Fibroblast of pulmonary artery (primary cell): ENCODE results near the gene FILIP1.

Experiments
- DNase-seq: peaks from one replicate; pipeline ENCODE4 v3.0.0-alpha.2; 2010; ENCODE audit warnings: low read depth
- H3K4me3 ChIP-seq: replicated peaks from 2 replicates; pipeline ENCODE4 v1.5.1; 2011; ENCODE audit warnings: low read depth, mild to moderate bottlenecking, control low read depth, low read length, moderate library complexity
- CTCF ChIP-seq: IDR thresholded peaks from 2 replicates; pipeline ENCODE4 v1.5.1; 2011; ENCODE audit warnings: mild to moderate bottlenecking, control low read depth, low read length, inconsistent platforms; ENCODE audit errors: missing control alignments

Gene FILIP1

GRCh38 chr6:75291744-75292143 is 201.9 kb downstream of the FILIP1 start:
- no peak overlapping the region for H3K4me3 ChIP-seq
- TF ChIP-seq CTCF: no peak
- DNase-seq: no peak

DNA sequence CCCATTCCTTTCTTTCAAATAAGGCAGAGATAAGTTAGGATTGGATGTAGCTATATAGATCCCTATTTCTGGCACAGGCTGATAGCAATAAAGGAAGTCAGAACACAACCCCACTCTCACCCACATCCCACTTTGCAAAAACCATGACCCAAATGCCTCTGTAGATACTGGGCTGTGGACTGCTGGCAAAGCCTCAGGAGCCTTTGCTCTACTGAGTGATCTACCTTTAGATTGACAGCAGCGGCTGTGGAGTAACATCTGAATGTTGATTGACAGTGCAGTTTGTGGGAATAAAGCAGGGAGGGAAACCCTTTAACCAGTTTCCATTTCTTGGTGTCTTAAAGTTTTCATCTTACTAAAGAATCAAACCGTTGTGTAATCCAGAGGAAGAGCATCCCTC is 202.3 kb downstream of the FILIP1 start:
- no peak for DNase-seq
- no peak overlapping the region for H3K4me3 ChIP-seq
- TF ChIP-seq CTCF: no peak

GRCh38 chr6:75290136-75290945 is 203.3 kb downstream of the FILIP1 start:
- TF ChIP-seq CTCF: no peak
- no peak for DNase-seq
- no peak overlapping the region for H3K4me3 ChIP-seq

DNA sequence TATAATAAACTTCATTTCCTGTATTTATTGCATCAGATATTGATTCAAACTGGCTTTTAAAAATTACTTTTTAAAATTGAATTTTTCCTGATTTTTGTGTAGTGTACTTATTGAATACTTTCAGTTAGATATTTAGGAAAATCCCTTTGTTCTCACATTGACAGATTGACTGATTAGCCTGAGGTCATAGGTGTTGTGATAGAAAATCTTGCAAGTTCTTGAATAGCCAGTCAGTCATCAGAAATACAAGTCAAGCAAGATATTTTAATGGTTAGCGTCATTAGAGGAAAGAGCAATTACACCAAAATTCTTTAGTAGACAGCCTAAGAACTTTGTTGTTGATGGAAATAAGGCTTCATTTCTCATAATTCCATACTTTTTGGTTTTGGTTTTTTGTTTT is 205.6 kb downstream of the FILIP1 start:
- no peak for DNase-seq
- no peak overlapping the region for H3K4me3 ChIP-seq
- TF ChIP-seq CTCF: no peak

DNA sequence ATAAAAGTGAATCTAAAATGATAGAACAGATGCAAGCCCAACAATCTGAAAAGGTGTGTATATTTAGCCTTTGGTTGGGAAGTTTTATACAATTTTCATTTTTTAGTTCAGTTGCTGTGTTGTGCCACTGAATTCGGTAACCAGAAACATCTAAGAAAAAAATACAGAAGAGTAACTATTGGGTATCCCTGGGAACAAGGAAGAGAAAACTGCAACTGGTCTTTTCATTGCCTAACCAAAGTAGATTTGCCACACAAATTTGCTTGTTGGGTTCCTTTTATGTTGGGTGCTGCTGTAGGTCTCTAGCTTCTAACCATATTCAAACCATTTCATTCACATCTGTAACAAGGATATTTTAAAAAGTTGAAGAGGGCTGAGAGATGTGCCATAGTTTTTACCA is 206.2 kb downstream of the FILIP1 start:
- no peak for DNase-seq
- H3K4me3 ChIP-seq: no peak overlapping the region
- no peak for TF ChIP-seq CTCF

DNA sequence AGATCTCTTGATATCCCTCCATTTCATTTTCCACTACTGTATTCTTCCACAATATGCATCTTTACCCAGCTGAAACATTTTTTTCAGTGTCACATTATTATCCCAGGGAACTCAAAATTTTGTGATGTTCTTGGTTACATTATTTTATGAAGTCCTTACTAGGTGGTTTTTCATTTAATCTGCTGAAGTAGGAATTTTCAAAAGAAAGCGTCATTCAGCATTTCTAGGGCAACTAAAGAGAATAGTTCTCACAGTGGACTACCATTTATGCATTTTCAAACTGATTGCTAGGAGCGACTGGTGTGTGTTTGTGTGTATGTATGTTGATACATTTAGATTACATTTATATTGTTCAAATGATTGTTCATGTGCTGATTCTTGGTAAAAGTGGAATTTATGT is 206.6 kb downstream of the FILIP1 start:
- H3K4me3 ChIP-seq: no peak overlapping the region
- no peak for TF ChIP-seq CTCF
- no peak for DNase-seq

DNA sequence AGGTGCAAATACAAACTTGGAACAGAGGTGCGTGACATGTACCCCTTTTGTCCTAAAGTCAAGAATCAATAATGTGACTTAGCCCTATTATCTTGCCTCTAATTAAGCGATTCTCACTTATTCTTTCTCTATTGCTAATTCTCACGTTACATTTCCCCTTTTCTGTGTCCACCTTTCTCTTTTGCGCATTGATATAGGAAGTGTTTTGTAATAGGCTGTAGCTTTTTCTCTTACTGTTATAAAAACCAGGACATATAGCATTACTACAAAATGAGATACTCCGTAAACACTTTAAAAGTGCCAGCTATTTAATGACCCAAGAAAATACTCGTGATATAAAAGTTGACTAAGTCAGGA is 208.3 kb downstream of the FILIP1 start:
- peak; percentile 24 for DNase-seq
- peak overlapping the region; percentile 98 for H3K4me3 ChIP-seq
- no peak for TF ChIP-seq CTCF
